ENCODE results near the gene BAAT.

DNA sequence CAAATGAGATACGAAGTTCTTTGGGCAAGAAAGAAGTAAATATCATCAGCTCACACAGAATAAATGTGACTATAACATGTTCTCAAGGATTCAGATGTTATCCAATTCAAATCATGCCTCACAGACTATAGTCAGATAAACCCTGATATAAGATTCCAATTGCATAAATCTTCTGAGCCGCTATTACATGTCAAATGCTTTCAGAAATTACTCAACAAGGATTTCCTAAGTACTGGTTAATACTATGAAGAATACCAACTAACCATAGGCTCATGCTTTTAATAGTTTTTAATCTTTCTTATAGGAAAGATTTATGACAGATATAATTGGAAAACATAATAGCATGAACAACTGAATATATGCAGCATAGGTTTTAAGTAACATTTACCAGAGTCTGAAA, 73.6 kb downstream of the BAAT start:
- TF ChIP-seq, protein P1, sequence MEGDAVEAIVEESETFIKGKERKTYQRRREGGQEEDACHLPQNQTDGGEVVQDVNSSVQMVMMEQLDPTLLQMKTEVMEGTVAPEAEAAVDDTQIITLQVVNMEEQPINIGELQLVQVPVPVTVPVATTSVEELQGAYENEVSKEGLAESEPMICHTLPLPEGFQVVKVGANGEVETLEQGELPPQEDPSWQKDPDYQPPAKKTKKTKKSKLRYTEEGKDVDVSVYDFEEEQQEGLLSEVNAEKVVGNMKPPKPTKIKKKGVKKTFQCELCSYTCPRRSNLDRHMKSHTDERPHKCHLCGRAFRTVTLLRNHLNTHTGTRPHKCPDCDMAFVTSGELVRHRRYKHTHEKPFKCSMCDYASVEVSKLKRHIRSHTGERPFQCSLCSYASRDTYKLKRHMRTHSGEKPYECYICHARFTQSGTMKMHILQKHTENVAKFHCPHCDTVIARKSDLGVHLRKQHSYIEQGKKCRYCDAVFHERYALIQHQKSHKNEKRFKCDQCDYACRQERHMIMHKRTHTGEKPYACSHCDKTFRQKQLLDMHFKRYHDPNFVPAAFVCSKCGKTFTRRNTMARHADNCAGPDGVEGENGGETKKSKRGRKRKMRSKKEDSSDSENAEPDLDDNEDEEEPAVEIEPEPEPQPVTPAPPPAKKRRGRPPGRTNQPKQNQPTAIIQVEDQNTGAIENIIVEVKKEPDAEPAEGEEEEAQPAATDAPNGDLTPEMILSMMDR (conservative IDR thresholded peaks at IDR 0.05): no peak
- no peak for TF ChIP-seq EZH2 (IDR thresholded peaks at IDR 0.05; ENCODE audit: low read depth)
